ENCODE data around the gene PPIG.
"Not testable (repeated sequence)": the region's sequence is repeated elsewhere in the genome, so short reads cannot be mapped to it uniquely, and the experiment has no call there.

The PPIG gene

GRCh38 chr2:169661265-169661664 is 77.1 kb downstream of the PPIG start:
- DNase-seq (ENCODE audit: low read depth, low spot score), result no peak
- no peak overlapping the region for H3K27ac ChIP-seq

- no peak overlapping the region for H3K27ac ChIP-seq
Measured at GRCh38 chr2:169662744-169663143, 78.6 kb downstream of the PPIG start.

GRCh38 chr2:169663247-169663646 is 79.1 kb downstream of the PPIG start:
- DNase-seq (ENCODE audit: low read depth, low spot score), result no peak
- no peak overlapping the region for H3K27ac ChIP-seq

More at GRCh38 chr2:169662744-169663143, 78.6 kb downstream of the PPIG start:
- DNase-seq (ENCODE audit: low read depth, low spot score), result no peak

GRCh38 chr2:169664600-169664977 is 80.4 kb downstream of the PPIG start:
- no peak for DNase-seq (ENCODE audit: low read depth, low spot score)
- H3K27ac ChIP-seq, result no peak overlapping the region

GRCh38 chr2:169664978-169665930 is 81.1 kb downstream of the PPIG start:
- DNase-seq (ENCODE audit: low read depth, low spot score), result no peak
- H3K27ac ChIP-seq, result no peak overlapping the region

GRCh38 chr2:169667583-169667982 is 83.4 kb downstream of the PPIG start:
- no peak for DNase-seq (ENCODE audit: low read depth, low spot score)
- no peak overlapping the region for H3K27ac ChIP-seq

GRCh38 chr2:169670215-169670651 is 86.1 kb downstream of the PPIG start:
- DNase-seq (ENCODE audit: low read depth, low spot score), result no peak
- no peak overlapping the region for H3K27ac ChIP-seq

GRCh38 chr2:169670937-169671336 is 86.8 kb downstream of the PPIG start:
- DNase-seq (ENCODE audit: low read depth, low spot score), result no peak
- H3K27ac ChIP-seq, result no peak overlapping the region

GRCh38 chr2:169672406-169672805 is 88.3 kb downstream of the PPIG start:
- no peak for DNase-seq (ENCODE audit: low read depth, low spot score)
- no peak overlapping the region for H3K27ac ChIP-seq

GRCh38 chr2:169673106-169673505 is 89.0 kb downstream of the PPIG start:
- H3K27ac ChIP-seq, result no peak overlapping the region
- DNase-seq (ENCODE audit: low read depth, low spot score), result peak; percentile 8

GRCh38 chr2:169673921-169674320 is 89.8 kb downstream of the PPIG start:
- peak; percentile 26 for DNase-seq (ENCODE audit: low read depth, low spot score)
- no peak overlapping the region for H3K27ac ChIP-seq

- no peak overlapping the region for H3K27ac ChIP-seq
- DNase-seq (ENCODE audit: low read depth, low spot score), result no peak
Measured at GRCh38 chr2:169676357-169676756, 92.2 kb downstream of the PPIG start.

- DNase-seq (ENCODE audit: low read depth, low spot score), result no peak
Measured at GRCh38 chr2:169676850-169677249, 92.7 kb downstream of the PPIG start.

GRCh38 chr2:169683054-169683424 is 98.9 kb downstream of the PPIG start:
- peak overlapping the region; percentile 58 for H3K27ac ChIP-seq
- DNase-seq (ENCODE audit: low read depth, low spot score), result peak; percentile 67

More at GRCh38 chr2:169676850-169677249, 92.7 kb downstream of the PPIG start:
- no peak overlapping the region for H3K27ac ChIP-seq

GRCh38 chr2:169683425-169684134 is 99.4 kb downstream of the PPIG start:
- H3K27ac ChIP-seq, result peak overlapping the region; percentile 58
- DNase-seq (ENCODE audit: low read depth, low spot score), result no peak

GRCh38 chr2:169684135-169684565 is 100.0 kb downstream of the PPIG start:
- no peak overlapping the region for H3K27ac ChIP-seq
- no peak for DNase-seq (ENCODE audit: low read depth, low spot score)

GRCh38 chr2:169684712-169685111 is 100.6 kb downstream of the PPIG start:
- DNase-seq (ENCODE audit: low read depth, low spot score); H3K27ac ChIP-seq: not testable (repeated sequence)

GRCh38 chr2:169686825-169687224 is 102.7 kb downstream of the PPIG start:
- DNase-seq (ENCODE audit: low read depth, low spot score); H3K27ac ChIP-seq: not testable (repeated sequence)

- H3K27ac ChIP-seq, result not testable (repeated sequence)
Measured at GRCh38 chr2:169687943-169688342, 103.8 kb downstream of the PPIG start.

GRCh38 chr2:169690958-169691357 is 106.8 kb downstream of the PPIG start:
- no peak for DNase-seq (ENCODE audit: low read depth, low spot score)
- no peak overlapping the region for H3K27ac ChIP-seq

More at GRCh38 chr2:169687943-169688342, 103.8 kb downstream of the PPIG start:
- DNase-seq (ENCODE audit: low read depth, low spot score), result not testable (repeated sequence)

Data from epithelial cell of prostate (primary cell).